ENCODE data around the gene TIAM1.

TIAM1 gene

GRCh38 chr21:31161157-31161556 is 182.9 kb downstream of the TIAM1 start:
- peak; percentile 54 for DNase-seq

GRCh38 chr21:31159808-31160207 is 184.3 kb downstream of the TIAM1 start:
- no peak for DNase-seq

- no peak for DNase-seq
These were observed 185.1 kb downstream of the TIAM1 start for GRCh38 chr21:31158789-31159581.

GRCh38 chr21:31157756-31158155 is 186.3 kb downstream of the TIAM1 start:
- no peak for DNase-seq

- DNase-seq: no peak
These were observed 187.4 kb downstream of the TIAM1 start for GRCh38 chr21:31156662-31157061.

- no peak for DNase-seq
These were observed 187.9 kb downstream of the TIAM1 start for GRCh38 chr21:31156169-31156568.

- no peak for DNase-seq
These were observed 192.7 kb downstream of the TIAM1 start for GRCh38 chr21:31151156-31152045.

- no peak for DNase-seq
These were observed 198.8 kb downstream of the TIAM1 start for GRCh38 chr21:31145274-31145673.

- peak; percentile 31 for DNase-seq
These were observed 201.0 kb downstream of the TIAM1 start for GRCh38 chr21:31143036-31143435.

GRCh38 chr21:31142600-31142999 is 201.5 kb downstream of the TIAM1 start:
- peak; percentile 9 for DNase-seq

GRCh38 chr21:31141389-31142000 is 202.6 kb downstream of the TIAM1 start:
- DNase-seq: no peak

GRCh38 chr21:31140676-31141075 is 203.4 kb downstream of the TIAM1 start:
- DNase-seq: no peak

GRCh38 chr21:31140025-31140424 is 204.0 kb downstream of the TIAM1 start:
- no peak for DNase-seq

- DNase-seq: no peak
These were observed 206.1 kb downstream of the TIAM1 start for GRCh38 chr21:31137960-31138359.

- DNase-seq: peak; percentile 89
These were observed 207.2 kb downstream of the TIAM1 start for GRCh38 chr21:31136891-31137290.

GRCh38 chr21:31135531-31136184 is 208.4 kb downstream of the TIAM1 start:
- no peak for DNase-seq

GRCh38 chr21:31133243-31133830 is 210.7 kb downstream of the TIAM1 start:
- DNase-seq: no peak

GRCh38 chr21:31132574-31133242 is 211.4 kb downstream of the TIAM1 start:
- peak; percentile 64 for DNase-seq

GRCh38 chr21:31130821-31131220 is 213.2 kb downstream of the TIAM1 start:
- DNase-seq: no peak

GRCh38 chr21:31128234-31128633 is 215.8 kb downstream of the TIAM1 start:
- DNase-seq: no peak

- DNase-seq: no peak
These were observed 220.1 kb downstream of the TIAM1 start for GRCh38 chr21:31124010-31124409.

- no peak for DNase-seq
These were observed 224.9 kb downstream of the TIAM1 start for GRCh38 chr21:31119199-31119598.
